Liver (tissue), 9 donors: ENCODE results near the gene FGD6. TPM values are rescaled to one million over a fixed set of nuclear protein-coding genes. Genes with fewer than 3 reads are reported as not detected.

Experiments
- DNase-seq: peaks from one replicate; pipeline ENCODE4 v3.0.0-alpha.2; 2017; ENCODE audit warnings: low spot score
- H3K27ac ChIP-seq, 2 donors: one replicate each; pipeline ENCODE4 v1.7.0; 2013; ENCODE audit warnings: inconsistent platforms in 2 of 2, low read length in 2 of 2, control low read depth in 1 of 2, low read depth in 1 of 2, mild to moderate bottlenecking in 1 of 2
- H3K27me3 ChIP-seq, 4 donors: one replicate each; pipeline versions ENCODE4 v1.6.1 to v1.7.0; 2013; ENCODE audit warnings: low read length in 3 of 4, inconsistent platforms in 1 of 4, mild to moderate bottlenecking in 1 of 4, moderate library complexity in 1 of 4; ENCODE audit not compliant: control insufficient read depth in 4 of 4, insufficient read depth in 4 of 4
- H3K36me3 ChIP-seq, 4 donors: one replicate each; pipeline versions ENCODE4 v1.6.1 to v1.7.0; 2013; ENCODE audit warnings: low read length in 3 of 4, mild to moderate bottlenecking in 3 of 4, low read depth in 1 of 4, moderate library complexity in 1 of 4; ENCODE audit not compliant: control insufficient read depth in 4 of 4, insufficient read depth in 3 of 4
- H3K4me1 ChIP-seq, 4 donors: one replicate each; pipeline versions ENCODE4 v1.6.1 to v1.7.0; 2013; ENCODE audit warnings: low read length in 3 of 4, mild to moderate bottlenecking in 3 of 4, moderate library complexity in 1 of 4; ENCODE audit not compliant: control insufficient read depth in 4 of 4, insufficient read depth in 4 of 4
- H3K4me3 ChIP-seq, 3 donors: one replicate each; pipeline versions ENCODE4 v1.6.1 to v1.7.0; 2013; ENCODE audit warnings: low read length in 3 of 3, control low read depth in 1 of 3, low read depth in 1 of 3, mild to moderate bottlenecking in 1 of 3
- H3K9ac ChIP-seq, 2 donors: one replicate each; pipeline ENCODE4 v1.7.0; 2013; ENCODE audit warnings: low read length in 2 of 2, mild to moderate bottlenecking in 2 of 2, moderate library complexity in 2 of 2, control low read depth in 1 of 2, low read depth in 1 of 2
- H3K9me3 ChIP-seq, 4 donors: one replicate each; pipeline versions ENCODE4 v1.6.1 to v1.7.0; 2013; ENCODE audit warnings: low read length in 3 of 4; ENCODE audit not compliant: control insufficient read depth in 4 of 4
- ATF3 ChIP-seq: IDR thresholded peaks from 2 replicates; pipeline ENCODE4 v1.6.1; 2016; ENCODE audit warnings: antibody characterized with exemption
- CTCF ChIP-seq: fragments of 150-350 bp; IDR thresholded peaks from 2 replicates; pipeline ENCODE4 v1.5.1; 2017; ENCODE audit warnings: improper control_type of control experiment, low read depth, low read length; ENCODE audit not compliant: missing input control
- EGR1 ChIP-seq, 2 donors: IDR thresholded peaks; 2 replicates each; pipeline ENCODE4 v1.6.1; 2016 to 2018; ENCODE audit warnings: antibody characterized with exemption in 2 of 2, low read depth in 2 of 2
- FOXA1 ChIP-seq: IDR thresholded peaks from 2 replicates; pipeline ENCODE4 v1.6.1; 2016; ENCODE audit warnings: antibody characterized with exemption
- FOXA2 ChIP-seq: IDR thresholded peaks from 2 replicates; pipeline ENCODE4 v1.6.1; 2016; ENCODE audit warnings: antibody characterized with exemption
- GABPA ChIP-seq, 2 donors: IDR thresholded peaks in 1 of 2; conservative IDR thresholded peaks in 1 of 2; 2 replicates each; pipeline ENCODE4 v1.6.1; 2016; ENCODE audit warnings: antibody characterized with exemption in 2 of 2, mild to moderate bottlenecking in 1 of 2, moderate library complexity in 1 of 2
- HNF4A ChIP-seq, 2 donors: conservative IDR thresholded peaks; 2 replicates each; pipeline ENCODE4 v1.6.1; 2016; ENCODE audit warnings: antibody characterized with exemption in 2 of 2, mild to moderate bottlenecking in 2 of 2
- JUND ChIP-seq, 2 donors: IDR thresholded peaks; 2 replicates each; pipeline ENCODE4 v1.6.1; 2016; ENCODE audit warnings: antibody characterized with exemption in 2 of 2
- MAX ChIP-seq: IDR thresholded peaks from 2 replicates; pipeline ENCODE4 v1.6.1; 2016; ENCODE audit warnings: antibody characterized with exemption
- NR2F2 ChIP-seq: IDR thresholded peaks from 2 replicates; pipeline ENCODE4 v1.6.1; 2016; ENCODE audit warnings: antibody characterized with exemption
- RAD21 ChIP-seq, 2 donors: IDR thresholded peaks; 2 replicates each; pipeline ENCODE4 v1.6.1; 2016; ENCODE audit warnings: antibody characterized with exemption in 2 of 2, mild to moderate bottlenecking in 2 of 2
- REST ChIP-seq: IDR thresholded peaks from 2 replicates; pipeline ENCODE4 v1.6.1; 2016; ENCODE audit warnings: antibody characterized with exemption, mild to moderate bottlenecking
- RXRA ChIP-seq, 2 donors: IDR thresholded peaks; 2 replicates each; pipeline ENCODE4 v1.6.1; 2017 to 2018; ENCODE audit warnings: antibody characterized with exemption in 2 of 2, mild to moderate bottlenecking in 1 of 2
- SP1 ChIP-seq: IDR thresholded peaks from 2 replicates; pipeline ENCODE4 v1.6.1; 2018; ENCODE audit warnings: antibody characterized with exemption, mild to moderate bottlenecking
- TAF1 ChIP-seq: conservative IDR thresholded peaks from 2 replicates; pipeline ENCODE4 v1.6.1; 2016; ENCODE audit warnings: antibody characterized with exemption, mild to moderate bottlenecking
- YY1 ChIP-seq: IDR thresholded peaks from 2 replicates; pipeline ENCODE4 v1.6.1; 2016; ENCODE audit warnings: antibody characterized with exemption, mild to moderate bottlenecking
- ZBTB33 ChIP-seq: IDR thresholded peaks from 2 replicates; pipeline ENCODE4 v1.6.1; 2016; ENCODE audit warnings: antibody characterized with exemption
- WGBS: extraction: QIAGEN DNeasy Blood & Tissue Kit; methylation state at CpG from one replicate; pipeline ENCODE4 v1.1.7; 2013; 5-methylcytosine and 5-hydroxymethylcytosine counted together
- polyA plus RNA-seq, 2 donors: library from polyadenylated mRNA; stranded (reverse) in 1 of 2; unstranded in 1 of 2; fragments of 200-250 nt in 1 of 2; fragments of >200 nt in 1 of 2; fragmentation: Nextera tagmentation in 1 of 2; extraction: Ambion mirVana in 1 of 2; gene quantifications; one replicate each; pipeline versions ENCODE4 v1.2.1 to v1.2.3, GENCODE V29; 2013 to 2015
- total RNA-seq, 2 donors: library from RNA; depleted of rRNA; stranded (reverse); fragments of >200 nt; gene quantifications; one replicate each; pipeline ENCODE4 v1.2.3, GENCODE V29; 2014
- donor health status: healthy.
- donor health status: healthy.
- donor health status: healthy.
- donor health status: healthy.
- donor health status: healthy.

FGD6 gene
- total and polyA plus RNA-seq, 4 donors, result 0.54 to 6.9 (median 2.4) TPM

GRCh38 chr12:95182868-95183415 lies 34.3 kb downstream of the FGD6 start:
- H3K36me3 ChIP-seq, result no peaks in the 10 kb centered on the region
- no peak overlapping the region for H3K9ac ChIP-seq
- no peak overlapping the region for H3K27ac ChIP-seq
- no peak for TF ChIP-seq ATF3
- TF ChIP-seq NR2F2, result no peak
- TF ChIP-seq HNF4A (conservative IDR thresholded peaks at IDR 0.05), result no peak
- TF ChIP-seq YY1, result no peak
- TF ChIP-seq RXRA (IDR thresholded peaks at IDR 0.05), result no peak
- no peak for TF ChIP-seq CTCF
- no peak for TF ChIP-seq MAX
- no peak for TF ChIP-seq REST
- no peak for TF ChIP-seq FOXA2
- no peak for TF ChIP-seq GABPA (IDR thresholded peaks at IDR 0.05 in 1 of 2, conservative IDR thresholded peaks at IDR 0.05 in 1 of 2)
- no peak for TF ChIP-seq TAF1
- no peak for TF ChIP-seq FOXA1
- no peak for TF ChIP-seq SP1
- TF ChIP-seq RAD21 (IDR thresholded peaks at IDR 0.05), result no peak
- no peak for TF ChIP-seq ZBTB33
- WGBS, result 77% methylated on average over 5 of the region's 5 CpGs
- H3K4me1 ChIP-seq, result no peaks in the 10 kb centered on the region
- no peaks in the 10 kb centered on the region for H3K27me3 ChIP-seq
- no peak for DNase-seq
- no peaks in the 10 kb centered on the region for H3K9me3 ChIP-seq
- no peak overlapping the region for H3K4me3 ChIP-seq

GRCh38 chr12:95181103-95181502 lies 36.2 kb downstream of the FGD6 start:
- 92% methylated on average over 2 of the region's 2 CpGs for WGBS
- no peak for DNase-seq
- no peak for TF ChIP-seq ZBTB33
- TF ChIP-seq SP1, result no peak
- no peak for TF ChIP-seq HNF4A (conservative IDR thresholded peaks at IDR 0.05)
- TF ChIP-seq EGR1 (IDR thresholded peaks at IDR 0.05; ENCODE audit: low read depth in 2 of 2), result no peak
- no peak for TF ChIP-seq NR2F2
- TF ChIP-seq CTCF, result no peak
- no peak for TF ChIP-seq TAF1
- TF ChIP-seq JUND (IDR thresholded peaks at IDR 0.05), result no peak
- no peak for TF ChIP-seq RXRA (IDR thresholded peaks at IDR 0.05)
- TF ChIP-seq FOXA2, result no peak
- TF ChIP-seq ATF3, result no peak
- H3K27me3 ChIP-seq, result no peaks in the 10 kb centered on the region
- H3K9me3 ChIP-seq, result no peaks in the 10 kb centered on the region
- no peak overlapping the region for H3K9ac ChIP-seq
- H3K36me3 ChIP-seq, result no peaks in the 10 kb centered on the region
- H3K27ac ChIP-seq, result no peak overlapping the region
- H3K4me3 ChIP-seq, result no peak overlapping the region
- no peaks in the 10 kb centered on the region for H3K4me1 ChIP-seq
